Measurements from ENCODE around the gene COL1A2. TPM values are rescaled to one million over a fixed set of nuclear protein-coding genes. Genes with fewer than 3 reads are reported as not detected.

COL1A2 gene
- total and polyA plus RNA-seq, 2 experiments from 2014 or later = 76.6 to 122 TPM

DNA sequence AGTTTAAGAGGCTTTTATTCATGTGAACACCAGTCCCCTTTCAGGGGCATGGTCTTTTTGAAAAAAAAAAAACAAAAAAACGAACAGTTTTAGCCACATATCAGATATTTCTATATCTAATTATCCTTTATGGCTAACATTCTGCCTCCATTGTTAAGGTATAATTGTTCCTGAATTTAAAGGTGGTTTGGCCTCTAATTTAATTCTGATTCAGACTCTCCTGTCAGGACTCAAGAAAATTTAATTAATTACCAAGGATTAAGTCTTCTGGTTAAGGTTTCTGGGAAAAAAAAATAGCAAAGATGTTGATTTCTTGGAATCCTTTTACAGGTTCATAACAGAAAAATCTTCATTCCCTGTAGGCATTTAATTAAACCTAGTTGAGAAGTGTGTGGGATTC is 27.4 kb downstream of the COL1A2 start:
- Histone ChIP-seq H3K27ac (no peak overlapping the region), H3K4me1 (ENCODE audit: low read depth) (no peaks in the 10 kb centered on the region), H3K9me3 (ENCODE audit: low read depth) (no peaks in the 10 kb centered on the region), H3K27me3 (no peaks in the 10 kb centered on the region), H3K36me3 (peaks cover 4% of the 10 kb centered on the region), H3K4me3 (no peak overlapping the region)
- no peak for DNase-seq (ENCODE audit: low read depth in 1 of 2, low spot score in 1 of 2)
- TF ChIP-seq, protein P1, sequence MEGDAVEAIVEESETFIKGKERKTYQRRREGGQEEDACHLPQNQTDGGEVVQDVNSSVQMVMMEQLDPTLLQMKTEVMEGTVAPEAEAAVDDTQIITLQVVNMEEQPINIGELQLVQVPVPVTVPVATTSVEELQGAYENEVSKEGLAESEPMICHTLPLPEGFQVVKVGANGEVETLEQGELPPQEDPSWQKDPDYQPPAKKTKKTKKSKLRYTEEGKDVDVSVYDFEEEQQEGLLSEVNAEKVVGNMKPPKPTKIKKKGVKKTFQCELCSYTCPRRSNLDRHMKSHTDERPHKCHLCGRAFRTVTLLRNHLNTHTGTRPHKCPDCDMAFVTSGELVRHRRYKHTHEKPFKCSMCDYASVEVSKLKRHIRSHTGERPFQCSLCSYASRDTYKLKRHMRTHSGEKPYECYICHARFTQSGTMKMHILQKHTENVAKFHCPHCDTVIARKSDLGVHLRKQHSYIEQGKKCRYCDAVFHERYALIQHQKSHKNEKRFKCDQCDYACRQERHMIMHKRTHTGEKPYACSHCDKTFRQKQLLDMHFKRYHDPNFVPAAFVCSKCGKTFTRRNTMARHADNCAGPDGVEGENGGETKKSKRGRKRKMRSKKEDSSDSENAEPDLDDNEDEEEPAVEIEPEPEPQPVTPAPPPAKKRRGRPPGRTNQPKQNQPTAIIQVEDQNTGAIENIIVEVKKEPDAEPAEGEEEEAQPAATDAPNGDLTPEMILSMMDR (IDR thresholded peaks at IDR 0.05; ENCODE audit: low read depth, low read length) = no peak

DNA sequence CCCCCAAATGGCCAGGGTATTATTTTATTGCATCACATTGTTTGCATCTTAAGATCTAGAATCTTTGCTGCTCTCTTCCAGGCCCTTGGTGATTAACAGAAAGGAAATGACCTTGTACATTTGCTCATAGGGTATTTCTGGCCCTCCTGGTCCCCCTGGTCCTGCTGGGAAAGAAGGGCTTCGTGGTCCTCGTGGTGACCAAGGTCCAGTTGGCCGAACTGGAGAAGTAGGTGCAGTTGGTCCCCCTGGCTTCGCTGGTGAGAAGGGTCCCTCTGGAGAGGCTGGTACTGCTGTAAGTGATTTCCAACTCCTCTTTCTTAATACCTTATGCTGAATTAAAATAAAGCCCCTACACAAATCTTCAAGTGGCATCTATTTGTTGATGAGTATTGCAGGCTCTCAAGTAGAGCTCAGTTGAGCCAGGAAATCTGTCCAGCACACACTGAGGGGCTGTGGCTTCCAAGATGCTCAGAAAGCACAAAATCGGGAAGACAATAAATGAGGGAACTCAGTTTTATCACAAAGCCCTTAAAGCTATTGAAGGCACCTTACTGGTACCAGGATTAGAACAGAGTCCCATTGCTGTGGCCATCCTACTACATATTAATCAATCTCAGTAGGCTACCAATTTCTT is 28.2 kb downstream of the COL1A2 start:
- Histone ChIP-seq H3K4me3 (no peak overlapping the region), H3K4me1 (ENCODE audit: low read depth) (no peaks in the 10 kb centered on the region), H3K9me3 (ENCODE audit: low read depth) (no peaks in the 10 kb centered on the region), H3K27me3 (no peaks in the 10 kb centered on the region), H3K36me3 (peaks cover 4% of the 10 kb centered on the region), H3K27ac (no peak overlapping the region)
- peak in 1 of 2 donors; percentile 23 for DNase-seq (ENCODE audit: low read depth in 1 of 2, low spot score in 1 of 2)
- TF ChIP-seq, protein P1 (IDR thresholded peaks at IDR 0.05; ENCODE audit: low read depth, low read length) = no peak

DNA sequence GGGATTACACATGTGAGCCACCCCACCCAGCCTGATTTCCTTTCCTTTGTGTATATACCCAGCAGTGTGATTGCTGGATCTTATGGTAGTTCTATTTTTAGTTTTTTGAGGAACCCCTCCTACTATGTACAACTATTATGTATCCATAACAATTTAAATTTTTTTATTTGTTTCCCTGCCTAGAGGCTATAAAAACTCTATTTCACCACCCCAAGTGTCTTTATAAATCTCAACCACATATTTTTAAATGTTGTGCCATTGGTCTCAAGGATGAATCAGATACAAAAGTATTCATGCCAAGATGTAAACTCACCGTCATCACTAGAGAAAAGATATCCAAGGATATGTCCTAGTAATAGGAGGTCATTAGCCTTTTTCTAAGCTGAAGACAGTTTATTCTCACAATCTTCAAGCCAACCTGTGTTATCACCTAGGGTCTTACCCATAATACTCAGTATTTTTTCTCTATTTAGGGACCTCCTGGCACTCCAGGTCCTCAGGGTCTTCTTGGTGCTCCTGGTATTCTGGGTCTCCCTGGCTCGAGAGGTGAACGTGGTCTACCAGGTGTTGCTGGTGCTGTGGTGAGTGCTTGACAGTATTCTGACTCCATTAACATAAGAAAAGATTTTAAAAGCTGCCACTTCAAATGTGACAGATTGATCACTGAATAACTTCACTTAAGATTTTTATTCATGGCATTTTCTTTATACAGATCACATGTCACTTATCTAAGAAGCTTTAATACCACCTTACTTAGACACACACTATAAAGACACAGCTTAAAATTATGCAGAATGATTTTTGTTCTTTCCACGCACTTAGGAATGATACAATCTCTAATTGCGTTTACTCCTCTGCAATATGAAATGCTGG is 29.4 kb downstream of the COL1A2 start:
- no peaks in the 10 kb centered on the region for H3K27me3 ChIP-seq
- no peaks in the 10 kb centered on the region for H3K4me1 ChIP-seq (ENCODE audit: low read depth)
- no peak overlapping the region for H3K4me3 ChIP-seq
- no peaks in the 10 kb centered on the region for H3K9me3 ChIP-seq (ENCODE audit: low read depth)
- no peak overlapping the region for H3K27ac ChIP-seq
- peak in 1 of 2 donors; percentile 63 for DNase-seq (ENCODE audit: low read depth in 1 of 2, low spot score in 1 of 2)
- TF ChIP-seq, protein P1 (IDR thresholded peaks at IDR 0.05; ENCODE audit: low read depth, low read length) = no peak
- H3K36me3 ChIP-seq = peaks cover 4% of the 10 kb centered on the region

DNA sequence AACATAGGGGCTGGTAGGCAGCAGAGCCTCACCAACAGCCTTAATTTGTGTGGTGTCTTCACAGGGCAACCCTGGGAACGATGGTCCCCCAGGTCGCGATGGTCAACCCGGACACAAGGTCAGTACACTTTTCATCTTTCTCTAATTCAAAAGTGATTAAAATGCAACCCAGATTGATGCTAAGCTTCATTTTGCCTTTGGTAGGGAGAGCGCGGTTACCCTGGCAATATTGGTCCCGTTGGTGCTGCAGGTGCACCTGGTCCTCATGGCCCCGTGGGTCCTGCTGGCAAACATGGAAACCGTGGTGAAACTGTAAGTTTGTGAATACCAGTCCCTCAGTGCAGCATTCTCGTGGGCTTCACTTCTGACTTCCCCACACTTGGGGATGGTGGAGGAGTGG is 30.9 kb downstream of the COL1A2 start:
- no peak overlapping the region for H3K27ac ChIP-seq
- no peaks in the 10 kb centered on the region for H3K27me3 ChIP-seq
- peak in 1 of 2 donors; percentile 19 for DNase-seq (ENCODE audit: low read depth in 1 of 2, low spot score in 1 of 2)
- H3K4me3 ChIP-seq = no peak overlapping the region
- no peaks in the 10 kb centered on the region for H3K4me1 ChIP-seq (ENCODE audit: low read depth)
- no peaks in the 10 kb centered on the region for H3K9me3 ChIP-seq (ENCODE audit: low read depth)
- TF ChIP-seq, protein P1 (IDR thresholded peaks at IDR 0.05; ENCODE audit: low read depth, low read length) = no peak
- peaks cover 4% of the 10 kb centered on the region for H3K36me3 ChIP-seq

DNA sequence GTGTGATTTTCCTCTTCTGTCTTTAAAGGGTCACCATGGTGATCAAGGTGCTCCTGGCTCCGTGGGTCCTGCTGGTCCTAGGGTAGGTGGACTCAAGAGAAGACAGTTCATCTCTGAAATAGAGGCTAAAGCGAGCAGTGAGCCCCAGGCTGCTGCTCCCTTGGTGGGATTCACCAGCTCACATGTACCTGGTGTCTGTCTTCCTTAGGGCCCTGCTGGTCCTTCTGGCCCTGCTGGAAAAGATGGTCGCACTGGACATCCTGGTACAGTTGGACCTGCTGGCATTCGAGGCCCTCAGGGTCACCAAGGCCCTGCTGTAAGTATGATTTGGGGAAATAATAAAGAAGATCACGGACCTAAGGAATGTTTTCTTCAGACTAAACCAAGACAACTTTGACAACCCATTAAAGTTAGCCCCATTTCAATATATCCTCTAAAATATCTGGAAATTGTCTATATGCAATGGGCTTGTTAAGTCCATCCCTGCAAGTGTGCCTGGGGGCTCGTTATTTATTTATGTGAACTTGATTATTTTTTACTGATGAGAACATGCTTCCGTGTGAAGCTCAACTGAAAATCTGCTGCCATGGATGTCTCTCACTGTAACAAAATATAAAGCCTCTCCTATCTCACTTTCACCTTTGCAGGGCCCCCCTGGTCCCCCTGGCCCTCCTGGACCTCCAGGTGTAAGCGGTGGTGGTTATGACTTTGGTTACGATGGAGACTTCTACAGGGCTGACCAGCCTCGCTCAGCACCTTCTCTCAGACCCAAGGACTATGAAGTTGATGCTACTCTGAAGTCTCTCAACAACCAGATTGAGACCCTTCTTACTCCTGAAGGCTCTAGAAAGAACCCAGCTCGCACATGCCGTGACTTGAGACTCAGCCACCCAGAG is 32.5 kb downstream of the COL1A2 start:
- H3K27me3 ChIP-seq = no peaks in the 10 kb centered on the region
- H3K36me3 ChIP-seq = peaks cover 4% of the 10 kb centered on the region
- H3K4me3 ChIP-seq = no peak overlapping the region
- peak in 1 of 2 donors; percentile 31 for DNase-seq (ENCODE audit: low read depth in 1 of 2, low spot score in 1 of 2)
- H3K9me3 ChIP-seq (ENCODE audit: low read depth) = no peaks in the 10 kb centered on the region
- H3K4me1 ChIP-seq (ENCODE audit: low read depth) = no peaks in the 10 kb centered on the region
- no peak overlapping the region for H3K27ac ChIP-seq
- TF ChIP-seq, protein P1 (IDR thresholded peaks at IDR 0.05; ENCODE audit: low read depth, low read length) = no peak
